WTC11 (cell line): ENCODE results near the gene USP21. TPM values are rescaled to one million over a fixed set of nuclear protein-coding genes. Genes with fewer than 3 reads are reported as not detected.
A peak's percentile ranks its signal among the peaks of the same experiment; 100 is the strongest.

Experiments
- ATAC-seq: fragments of 200-7000 bp; cut with Tn5 transposase; 2 replicates; pipeline ENCODE4 v1.10.0; 2021; ENCODE audit warnings: mild to moderate bottlenecking, moderate library complexity
- CTCF ChIA-PET: fragments of 300-600 bp; sonication (Branson Sonifier 250); formaldehyde crosslinking; loops from one replicate; lab custom pipeline; 2021; ENCODE audit warnings: antibody characterized with exemption; lab: Charles Lee
- POLR2A ChIA-PET: fragments of 350-600 bp; sonication (Branson Sonifier 250); formaldehyde crosslinking; loops from one replicate; lab custom pipeline; 2021; ENCODE audit warnings: antibody characterized with exemption; lab: Charles Lee
- DNase-seq: peaks from one replicate; pipeline ENCODE4 v3.0.0; 2021; ENCODE audit warnings: low spot score
- H3K27ac Mint-ChIP-seq: 2 replicates; pipeline ENCODE4 v1.8.0; 2021; ENCODE audit warnings: mixed read lengths
- H3K27me3 Mint-ChIP-seq: 2 replicates; pipeline ENCODE4 v1.8.0; 2021; ENCODE audit warnings: low read depth, mild to moderate bottlenecking, moderate library complexity, mixed read lengths
- H3K36me3 Mint-ChIP-seq: 2 replicates; pipeline ENCODE4 v1.8.0; 2021; ENCODE audit warnings: mixed read lengths
- H3K4me1 Mint-ChIP-seq: 2 replicates; pipeline ENCODE4 v1.8.0; 2022; ENCODE audit warnings: mixed read lengths
- H3K4me3 Mint-ChIP-seq: 2 replicates; pipeline ENCODE4 v1.8.0; 2021; ENCODE audit warnings: mild to moderate bottlenecking, moderate library complexity, mixed read lengths
- H3K9me3 Mint-ChIP-seq: 2 replicates; pipeline ENCODE4 v1.8.0; 2021; ENCODE audit warnings: mixed read lengths
- CBFB ChIP-seq: sonication (generic); formaldehyde crosslinking; IDR thresholded peaks from 2 replicates; pipeline ENCODE4 v1.8.1; 2022; ENCODE audit warnings: mild to moderate bottlenecking, low read depth, missing genetic modification reagents
- CREM ChIP-seq: sonication (generic); formaldehyde crosslinking; IDR thresholded peaks from 2 replicates; pipeline ENCODE4 v1.8.1; 2022; ENCODE audit warnings: mild to moderate bottlenecking, missing genetic modification reagents, moderate library complexity
- ESRRA ChIP-seq: sonication (generic); formaldehyde crosslinking; IDR thresholded peaks from 2 replicates; pipeline ENCODE4 v1.8.1; 2022; ENCODE audit warnings: mild to moderate bottlenecking, missing genetic modification reagents, borderline replicate concordance
- FOXJ3 ChIP-seq: sonication (generic); formaldehyde crosslinking; IDR thresholded peaks from 2 replicates; pipeline ENCODE4 v1.9.0; 2021; ENCODE audit warnings: missing genetic modification reagents, mild to moderate bottlenecking, borderline replicate concordance
- FOXK1 ChIP-seq: sonication (generic); formaldehyde crosslinking; IDR thresholded peaks from 2 replicates; pipeline ENCODE4 v1.8.0; 2022; ENCODE audit warnings: mild to moderate bottlenecking, moderate library complexity, missing genetic modification reagents
- KAT7 ChIP-seq: sonication (generic); formaldehyde crosslinking; IDR thresholded peaks from 2 replicates; pipeline ENCODE4 v1.8.1; 2023; ENCODE audit warnings: missing genetic modification reagents, mild to moderate bottlenecking, borderline replicate concordance
- NFATC4 ChIP-seq: fragments of 250-450 bp; sonication (Bioruptor Pico); IDR thresholded peaks from 2 replicates; pipeline ENCODE4 v1.9.0; 2021; ENCODE audit warnings: mild to moderate bottlenecking
- NR1H2 ChIP-seq: sonication (generic); formaldehyde crosslinking; IDR thresholded peaks from 2 replicates; pipeline ENCODE4 v1.9.0; 2021; ENCODE audit warnings: mild to moderate bottlenecking, moderate library complexity, missing genetic modification reagents
- PRRX2 ChIP-seq: fragments of 250-450 bp; sonication (Bioruptor Pico); IDR thresholded peaks from 2 replicates; pipeline ENCODE4 v1.8.0; 2021; ENCODE audit warnings: mild to moderate bottlenecking
- TEAD4 ChIP-seq: sonication (generic); formaldehyde crosslinking; IDR thresholded peaks from 2 replicates; pipeline ENCODE4 v1.8.0; 2022; ENCODE audit warnings: mild to moderate bottlenecking, missing genetic modification reagents
- ZNF138 ChIP-seq: sonication (generic); formaldehyde crosslinking; conservative IDR thresholded peaks from 2 replicates; pipeline ENCODE4 v1.8.1; 2022; ENCODE audit warnings: mild to moderate bottlenecking, moderate library complexity, missing genetic modification reagents
- ZNF219 ChIP-seq: sonication (generic); formaldehyde crosslinking; IDR thresholded peaks from 2 replicates; pipeline ENCODE4 v1.8.0; 2023; ENCODE audit warnings: missing genetic modification reagents, mild to moderate bottlenecking, borderline replicate concordance
- ZNF671 ChIP-seq: fragments of 250-450 bp; sonication (Bioruptor Pico); IDR thresholded peaks from 2 replicates; pipeline ENCODE4 v1.8.0; 2021; ENCODE audit warnings: mild to moderate bottlenecking
- total RNA-seq: library from RNA; stranded (reverse); gene quantifications from 3 replicates; pipeline ENCODE4 v1.2.3, GENCODE V29; 2021
- TF ChIP-seq, protein P1 (sequence below): sonication (generic); formaldehyde crosslinking; IDR thresholded peaks from 2 replicates; pipeline ENCODE4 v1.8.1; 2022; ENCODE audit warnings: mild to moderate bottlenecking, missing genetic modification reagents, moderate library complexity, borderline replicate concordance
- TF ChIP-seq, protein P2 (sequence below): sonication (generic); formaldehyde crosslinking; IDR thresholded peaks from 2 replicates; pipeline ENCODE4 v1.8.1; 2023; ENCODE audit warnings: mild to moderate bottlenecking, missing genetic modification reagents, borderline replicate concordance
- TF ChIP-seq, protein P3 (sequence below): sonication (generic); formaldehyde crosslinking; IDR thresholded peaks from 2 replicates; pipeline ENCODE4 v1.8.1; 2022; ENCODE audit warnings: mild to moderate bottlenecking, moderate library complexity, missing genetic modification reagents
- TF ChIP-seq, protein P4 (sequence below): fragments of 250-450 bp; sonication (Bioruptor Pico); IDR thresholded peaks from 2 replicates; pipeline ENCODE4 v1.9.0; 2021; ENCODE audit warnings: mild to moderate bottlenecking
- TF ChIP-seq, protein P5 (sequence below): fragments of 250-450 bp; sonication (Bioruptor Pico); IDR thresholded peaks from 2 replicates; pipeline ENCODE4 v1.9.0; 2021; ENCODE audit warnings: mild to moderate bottlenecking
- TF ChIP-seq, protein P6 (sequence below): fragments of 250-450 bp; sonication (Bioruptor Pico); IDR thresholded peaks from 2 replicates; pipeline ENCODE4 v1.9.0; 2021; ENCODE audit warnings: moderate library complexity, mild to moderate bottlenecking, inconsistent platforms, borderline replicate concordance

USP21 gene
- total RNA-seq, 1 experiment from 2014 or later = 30.8 TPM

DNA sequence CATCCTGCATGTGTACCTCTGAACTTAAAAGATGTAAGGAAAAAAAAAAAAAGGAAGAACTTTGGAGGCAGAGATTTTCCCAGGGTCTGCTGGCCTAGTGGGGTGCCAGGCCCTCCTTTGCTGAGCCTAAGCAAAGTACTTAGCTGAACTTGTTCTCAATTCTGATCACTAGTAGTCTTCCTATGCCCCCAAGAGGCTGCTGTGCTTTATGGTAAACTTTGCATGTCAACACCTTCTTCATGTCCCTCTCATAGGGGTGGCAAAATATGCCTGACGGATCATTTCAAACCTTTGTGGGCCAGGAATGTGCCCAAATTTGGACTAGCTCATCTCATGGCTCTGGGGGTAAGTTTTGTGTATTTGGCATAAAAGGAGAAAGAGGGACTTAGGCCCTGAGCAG lies 1.4 kb upstream of the USP21 start:
- ChIA-PET POLR2A (no interaction called here), CTCF (interaction anchor here (0.7 to 1.7 kb wide), 2 partner anchors 8 to 60 kb away, joined by 3 to 5 read pairs; partner anchors contain the start of gene PPOX)
- no peaks in the 10 kb centered on the region for H3K9me3 Mint-ChIP-seq
- no peak for ATAC-seq
- DNase-seq = no peak
- H3K27ac Mint-ChIP-seq = peak overlapping the region; percentile 55; the same call in 1 of the 2 replicates
- TF ChIP-seq PRRX2 (CRISPR knock-in tag) (no peak), ZNF671 (CRISPR knock-in tag) (no peak), ESRRA (CRISPR knock-in tag) (no peak), NR1H2 (no peak), ZNF138 (CRISPR knock-in tag) (no peak), TEAD4 (CRISPR knock-in tag) (no peak), NFATC4 (CRISPR knock-in tag) (no peak), CBFB (CRISPR knock-in tag) (no peak), KAT7 (no peak), ZNF219 (no peak), CREM (no peak), FOXK1 (CRISPR knock-in tag) (no peak), FOXJ3 (no peak)
- TF ChIP-seq, protein P1, sequence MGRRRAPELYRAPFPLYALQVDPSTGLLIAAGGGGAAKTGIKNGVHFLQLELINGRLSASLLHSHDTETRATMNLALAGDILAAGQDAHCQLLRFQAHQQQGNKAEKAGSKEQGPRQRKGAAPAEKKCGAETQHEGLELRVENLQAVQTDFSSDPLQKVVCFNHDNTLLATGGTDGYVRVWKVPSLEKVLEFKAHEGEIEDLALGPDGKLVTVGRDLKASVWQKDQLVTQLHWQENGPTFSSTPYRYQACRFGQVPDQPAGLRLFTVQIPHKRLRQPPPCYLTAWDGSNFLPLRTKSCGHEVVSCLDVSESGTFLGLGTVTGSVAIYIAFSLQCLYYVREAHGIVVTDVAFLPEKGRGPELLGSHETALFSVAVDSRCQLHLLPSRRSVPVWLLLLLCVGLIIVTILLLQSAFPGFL (CRISPR knock-in tag) = no peak
- TF ChIP-seq, protein P2, sequence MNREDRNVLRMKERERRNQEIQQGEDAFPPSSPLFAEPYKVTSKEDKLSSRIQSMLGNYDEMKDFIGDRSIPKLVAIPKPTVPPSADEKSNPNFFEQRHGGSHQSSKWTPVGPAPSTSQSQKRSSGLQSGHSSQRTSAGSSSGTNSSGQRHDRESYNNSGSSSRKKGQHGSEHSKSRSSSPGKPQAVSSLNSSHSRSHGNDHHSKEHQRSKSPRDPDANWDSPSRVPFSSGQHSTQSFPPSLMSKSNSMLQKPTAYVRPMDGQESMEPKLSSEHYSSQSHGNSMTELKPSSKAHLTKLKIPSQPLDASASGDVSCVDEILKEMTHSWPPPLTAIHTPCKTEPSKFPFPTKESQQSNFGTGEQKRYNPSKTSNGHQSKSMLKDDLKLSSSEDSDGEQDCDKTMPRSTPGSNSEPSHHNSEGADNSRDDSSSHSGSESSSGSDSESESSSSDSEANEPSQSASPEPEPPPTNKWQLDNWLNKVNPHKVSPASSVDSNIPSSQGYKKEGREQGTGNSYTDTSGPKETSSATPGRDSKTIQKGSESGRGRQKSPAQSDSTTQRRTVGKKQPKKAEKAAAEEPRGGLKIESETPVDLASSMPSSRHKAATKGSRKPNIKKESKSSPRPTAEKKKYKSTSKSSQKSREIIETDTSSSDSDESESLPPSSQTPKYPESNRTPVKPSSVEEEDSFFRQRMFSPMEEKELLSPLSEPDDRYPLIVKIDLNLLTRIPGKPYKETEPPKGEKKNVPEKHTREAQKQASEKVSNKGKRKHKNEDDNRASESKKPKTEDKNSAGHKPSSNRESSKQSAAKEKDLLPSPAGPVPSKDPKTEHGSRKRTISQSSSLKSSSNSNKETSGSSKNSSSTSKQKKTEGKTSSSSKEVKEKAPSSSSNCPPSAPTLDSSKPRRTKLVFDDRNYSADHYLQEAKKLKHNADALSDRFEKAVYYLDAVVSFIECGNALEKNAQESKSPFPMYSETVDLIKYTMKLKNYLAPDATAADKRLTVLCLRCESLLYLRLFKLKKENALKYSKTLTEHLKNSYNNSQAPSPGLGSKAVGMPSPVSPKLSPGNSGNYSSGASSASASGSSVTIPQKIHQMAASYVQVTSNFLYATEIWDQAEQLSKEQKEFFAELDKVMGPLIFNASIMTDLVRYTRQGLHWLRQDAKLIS (CRISPR knock-in tag) = no peak
- TF ChIP-seq, protein P3, sequence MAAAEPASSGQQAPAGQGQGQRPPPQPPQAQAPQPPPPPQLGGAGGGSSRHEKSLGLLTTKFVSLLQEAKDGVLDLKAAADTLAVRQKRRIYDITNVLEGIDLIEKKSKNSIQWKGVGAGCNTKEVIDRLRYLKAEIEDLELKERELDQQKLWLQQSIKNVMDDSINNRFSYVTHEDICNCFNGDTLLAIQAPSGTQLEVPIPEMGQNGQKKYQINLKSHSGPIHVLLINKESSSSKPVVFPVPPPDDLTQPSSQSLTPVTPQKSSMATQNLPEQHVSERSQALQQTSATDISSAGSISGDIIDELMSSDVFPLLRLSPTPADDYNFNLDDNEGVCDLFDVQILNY (CRISPR knock-in tag) = no peak
- TF ChIP-seq, protein P4, sequence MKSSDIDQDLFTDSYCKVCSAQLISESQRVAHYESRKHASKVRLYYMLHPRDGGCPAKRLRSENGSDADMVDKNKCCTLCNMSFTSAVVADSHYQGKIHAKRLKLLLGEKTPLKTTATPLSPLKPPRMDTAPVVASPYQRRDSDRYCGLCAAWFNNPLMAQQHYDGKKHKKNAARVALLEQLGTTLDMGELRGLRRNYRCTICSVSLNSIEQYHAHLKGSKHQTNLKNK (CRISPR knock-in tag) = no peak
- TF ChIP-seq, protein P5, sequence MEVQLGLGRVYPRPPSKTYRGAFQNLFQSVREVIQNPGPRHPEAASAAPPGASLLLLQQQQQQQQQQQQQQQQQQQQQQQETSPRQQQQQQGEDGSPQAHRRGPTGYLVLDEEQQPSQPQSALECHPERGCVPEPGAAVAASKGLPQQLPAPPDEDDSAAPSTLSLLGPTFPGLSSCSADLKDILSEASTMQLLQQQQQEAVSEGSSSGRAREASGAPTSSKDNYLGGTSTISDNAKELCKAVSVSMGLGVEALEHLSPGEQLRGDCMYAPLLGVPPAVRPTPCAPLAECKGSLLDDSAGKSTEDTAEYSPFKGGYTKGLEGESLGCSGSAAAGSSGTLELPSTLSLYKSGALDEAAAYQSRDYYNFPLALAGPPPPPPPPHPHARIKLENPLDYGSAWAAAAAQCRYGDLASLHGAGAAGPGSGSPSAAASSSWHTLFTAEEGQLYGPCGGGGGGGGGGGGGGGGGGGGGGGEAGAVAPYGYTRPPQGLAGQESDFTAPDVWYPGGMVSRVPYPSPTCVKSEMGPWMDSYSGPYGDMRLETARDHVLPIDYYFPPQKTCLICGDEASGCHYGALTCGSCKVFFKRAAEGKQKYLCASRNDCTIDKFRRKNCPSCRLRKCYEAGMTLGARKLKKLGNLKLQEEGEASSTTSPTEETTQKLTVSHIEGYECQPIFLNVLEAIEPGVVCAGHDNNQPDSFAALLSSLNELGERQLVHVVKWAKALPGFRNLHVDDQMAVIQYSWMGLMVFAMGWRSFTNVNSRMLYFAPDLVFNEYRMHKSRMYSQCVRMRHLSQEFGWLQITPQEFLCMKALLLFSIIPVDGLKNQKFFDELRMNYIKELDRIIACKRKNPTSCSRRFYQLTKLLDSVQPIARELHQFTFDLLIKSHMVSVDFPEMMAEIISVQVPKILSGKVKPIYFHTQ = no peak
- TF ChIP-seq, protein P6, sequence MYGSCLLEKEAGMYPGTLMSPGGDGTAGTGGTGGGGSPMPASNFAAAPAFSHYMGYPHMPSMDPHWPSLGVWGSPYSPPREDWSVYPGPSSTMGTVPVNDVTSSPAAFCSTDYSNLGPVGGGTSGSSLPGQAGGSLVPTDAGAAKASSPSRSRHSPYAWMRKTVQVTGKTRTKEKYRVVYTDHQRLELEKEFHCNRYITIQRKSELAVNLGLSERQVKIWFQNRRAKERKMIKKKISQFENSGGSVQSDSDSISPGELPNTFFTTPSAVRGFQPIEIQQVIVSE (CRISPR knock-in tag) = no peak
- H3K27me3 Mint-ChIP-seq = no peaks in the 10 kb centered on the region
- H3K36me3 Mint-ChIP-seq = peaks cover 12% of the 10 kb centered on the region
- peak overlapping the region; percentile 84; the same call in 1 of the 2 replicates for H3K4me3 Mint-ChIP-seq
- H3K4me1 Mint-ChIP-seq = peaks cover 27% of the 10 kb centered on the region
